ENCODE results near the gene PDE6C. TPM values are rescaled to one million over a fixed set of nuclear protein-coding genes. Genes with fewer than 3 reads are reported as not detected.

Gene PDE6C
- polyA plus RNA-seq, 1 of the 3 experiments (the other 2 are of a cell fraction), result not detected

GRCh38 chr10:93572606-93573005 is 39.7 kb upstream of the PDE6C start (continued):
- TF ChIP-seq, protein P1, sequence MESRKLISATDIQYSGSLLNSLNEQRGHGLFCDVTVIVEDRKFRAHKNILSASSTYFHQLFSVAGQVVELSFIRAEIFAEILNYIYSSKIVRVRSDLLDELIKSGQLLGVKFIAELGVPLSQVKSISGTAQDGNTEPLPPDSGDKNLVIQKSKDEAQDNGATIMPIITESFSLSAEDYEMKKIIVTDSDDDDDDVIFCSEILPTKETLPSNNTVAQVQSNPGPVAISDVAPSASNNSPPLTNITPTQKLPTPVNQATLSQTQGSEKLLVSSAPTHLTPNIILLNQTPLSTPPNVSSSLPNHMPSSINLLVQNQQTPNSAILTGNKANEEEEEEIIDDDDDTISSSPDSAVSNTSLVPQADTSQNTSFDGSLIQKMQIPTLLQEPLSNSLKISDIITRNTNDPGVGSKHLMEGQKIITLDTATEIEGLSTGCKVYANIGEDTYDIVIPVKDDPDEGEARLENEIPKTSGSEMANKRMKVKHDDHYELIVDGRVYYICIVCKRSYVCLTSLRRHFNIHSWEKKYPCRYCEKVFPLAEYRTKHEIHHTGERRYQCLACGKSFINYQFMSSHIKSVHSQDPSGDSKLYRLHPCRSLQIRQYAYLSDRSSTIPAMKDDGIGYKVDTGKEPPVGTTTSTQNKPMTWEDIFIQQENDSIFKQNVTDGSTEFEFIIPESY (IDR thresholded peaks at IDR 0.05; ENCODE audit: borderline replicate concordance, low read depth), result no peak

DNA sequence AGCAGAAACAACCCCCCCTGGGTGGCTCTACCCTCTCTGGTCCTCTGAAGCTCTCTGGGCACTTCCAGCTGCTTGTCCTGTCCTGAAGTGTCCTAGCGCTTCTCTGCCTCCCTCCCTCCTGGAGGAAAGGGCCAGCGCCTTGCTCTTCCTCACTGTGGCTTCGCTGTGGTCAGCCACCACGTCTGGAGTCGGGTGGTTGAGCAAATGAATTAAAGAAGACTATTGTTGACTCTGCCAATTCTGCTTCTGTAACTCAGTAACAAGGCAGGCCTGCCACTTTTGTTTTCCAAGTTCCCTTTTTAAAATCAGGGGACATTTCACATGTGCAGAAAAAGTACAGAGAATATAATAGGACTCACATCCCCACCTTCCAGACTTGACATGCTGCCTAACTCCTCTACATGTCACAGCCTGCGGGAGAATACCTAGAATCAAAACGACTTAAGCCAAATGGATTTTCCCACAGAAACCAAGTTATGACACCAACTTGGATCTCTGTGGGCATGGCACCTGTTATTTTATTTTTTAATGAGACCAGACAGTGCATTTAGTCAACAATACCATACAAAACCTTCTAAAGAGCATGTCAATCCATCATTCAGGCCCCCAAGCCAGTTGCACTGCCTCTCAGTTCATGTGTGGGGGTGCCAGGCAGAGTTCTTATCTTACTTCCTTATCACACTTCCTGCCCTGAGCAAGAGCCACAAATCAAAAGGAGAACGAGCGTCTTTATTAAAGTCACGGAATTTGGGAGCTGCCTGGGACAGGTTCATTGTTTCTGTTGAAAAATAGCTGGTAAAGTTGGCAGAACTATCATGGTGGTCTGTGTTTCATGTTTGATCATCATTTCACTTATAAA is 39.1 kb upstream of the PDE6C start:
- Histone ChIP-seq H3K9me2 (no peaks in the 10 kb centered on the region), H2AFZ (ENCODE audit: low read depth) (no peak overlapping the region), H3K36me3 (replicated peaks in 1 of 2; ENCODE audit: control insufficient read depth in 1 of 2, insufficient read depth in 2 of 2, low read length in 1 of 2) (no peaks in the 10 kb centered on the region), H3K9me3 (no peaks in the 10 kb centered on the region), H4K20me1 (ENCODE audit: insufficient read depth) (no peaks in the 10 kb centered on the region), H3K4me1 (ENCODE audit: control insufficient read depth in 1 of 2, insufficient read depth in 2 of 2, low read depth in 1 of 2, low read length in 1 of 2) (no peaks in the 10 kb centered on the region), H3K9ac (no peak overlapping the region), H3K79me2 (ENCODE audit: insufficient read depth) (no peaks in the 10 kb centered on the region), H3K27ac (ENCODE audit: low read depth in 2 of 2, low read length in 1 of 2) (no peak overlapping the region), H3K4me3 (ENCODE audit: low read depth in 2 of 2, low read length in 1 of 2) (no peak overlapping the region), H3K27me3 (ENCODE audit: insufficient read depth) (peaks cover 25% of the 10 kb centered on the region; the same call in 1 of the 2 replicates), H3F3A (replicated peaks; ENCODE audit: insufficient read depth) (no peaks in the 10 kb centered on the region), H3K4me2 (no peak overlapping the region)
- 50% methylated on average over 10 of the region's 10 CpGs for WGBS (ENCODE audit: low lambda C conversion rate)
- ChIA-PET CTCF (interaction anchor here (1.0 kb wide), 1 partner anchor 107 kb away, joined by 3 read pairs; no protein-coding TSS in a partner anchor), POLR2A (no interaction called here)
- DNase-seq, result no peak
- TF ChIP-seq, protein P2, sequence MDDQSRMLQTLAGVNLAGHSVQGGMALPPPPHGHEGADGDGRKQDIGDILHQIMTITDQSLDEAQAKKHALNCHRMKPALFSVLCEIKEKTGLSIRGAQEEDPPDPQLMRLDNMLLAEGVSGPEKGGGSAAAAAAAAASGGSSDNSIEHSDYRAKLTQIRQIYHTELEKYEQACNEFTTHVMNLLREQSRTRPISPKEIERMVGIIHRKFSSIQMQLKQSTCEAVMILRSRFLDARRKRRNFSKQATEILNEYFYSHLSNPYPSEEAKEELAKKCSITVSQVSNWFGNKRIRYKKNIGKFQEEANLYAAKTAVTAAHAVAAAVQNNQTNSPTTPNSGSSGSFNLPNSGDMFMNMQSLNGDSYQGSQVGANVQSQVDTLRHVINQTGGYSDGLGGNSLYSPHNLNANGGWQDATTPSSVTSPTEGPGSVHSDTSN (IDR thresholded peaks at IDR 0.05), result no peak
- TF ChIP-seq GATA2 (CRISPR knock-in tag; IDR thresholded peaks at IDR 0.05), result no peak
- TF ChIP-seq EP300 (IDR thresholded peaks at IDR 0.05; ENCODE audit: borderline replicate concordance in 1 of 2, low read depth in 1 of 2, low read length in 1 of 2), result no peak
- TF ChIP-seq, protein P3, sequence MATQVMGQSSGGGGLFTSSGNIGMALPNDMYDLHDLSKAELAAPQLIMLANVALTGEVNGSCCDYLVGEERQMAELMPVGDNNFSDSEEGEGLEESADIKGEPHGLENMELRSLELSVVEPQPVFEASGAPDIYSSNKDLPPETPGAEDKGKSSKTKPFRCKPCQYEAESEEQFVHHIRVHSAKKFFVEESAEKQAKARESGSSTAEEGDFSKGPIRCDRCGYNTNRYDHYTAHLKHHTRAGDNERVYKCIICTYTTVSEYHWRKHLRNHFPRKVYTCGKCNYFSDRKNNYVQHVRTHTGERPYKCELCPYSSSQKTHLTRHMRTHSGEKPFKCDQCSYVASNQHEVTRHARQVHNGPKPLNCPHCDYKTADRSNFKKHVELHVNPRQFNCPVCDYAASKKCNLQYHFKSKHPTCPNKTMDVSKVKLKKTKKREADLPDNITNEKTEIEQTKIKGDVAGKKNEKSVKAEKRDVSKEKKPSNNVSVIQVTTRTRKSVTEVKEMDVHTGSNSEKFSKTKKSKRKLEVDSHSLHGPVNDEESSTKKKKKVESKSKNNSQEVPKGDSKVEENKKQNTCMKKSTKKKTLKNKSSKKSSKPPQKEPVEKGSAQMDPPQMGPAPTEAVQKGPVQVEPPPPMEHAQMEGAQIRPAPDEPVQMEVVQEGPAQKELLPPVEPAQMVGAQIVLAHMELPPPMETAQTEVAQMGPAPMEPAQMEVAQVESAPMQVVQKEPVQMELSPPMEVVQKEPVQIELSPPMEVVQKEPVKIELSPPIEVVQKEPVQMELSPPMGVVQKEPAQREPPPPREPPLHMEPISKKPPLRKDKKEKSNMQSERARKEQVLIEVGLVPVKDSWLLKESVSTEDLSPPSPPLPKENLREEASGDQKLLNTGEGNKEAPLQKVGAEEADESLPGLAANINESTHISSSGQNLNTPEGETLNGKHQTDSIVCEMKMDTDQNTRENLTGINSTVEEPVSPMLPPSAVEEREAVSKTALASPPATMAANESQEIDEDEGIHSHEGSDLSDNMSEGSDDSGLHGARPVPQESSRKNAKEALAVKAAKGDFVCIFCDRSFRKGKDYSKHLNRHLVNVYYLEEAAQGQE (IDR thresholded peaks at IDR 0.05; ENCODE audit: low read depth, low read length), result no peak
- no peak for TF ChIP-seq YY1 (IDR thresholded peaks at IDR 0.05; ENCODE audit: low read depth)
- TF ChIP-seq RFX5 (IDR thresholded peaks at IDR 0.05; ENCODE audit: low read length), result no peak
- TF ChIP-seq IRF3 (IDR thresholded peaks at IDR 0.05; ENCODE audit: low read depth, low read length), result no peak
- no peak for TF ChIP-seq TCF12 (IDR thresholded peaks at IDR 0.05)
- TF ChIP-seq RXRA (IDR thresholded peaks at IDR 0.05; ENCODE audit: borderline replicate concordance, low read depth), result no peak
- TF ChIP-seq, protein P1 (IDR thresholded peaks at IDR 0.05; ENCODE audit: borderline replicate concordance, low read depth), result no peak
- no peak for TF ChIP-seq FOSL2 (IDR thresholded peaks at IDR 0.05; ENCODE audit: borderline replicate concordance, low read depth)
- TF ChIP-seq MEF2A (IDR thresholded peaks at IDR 0.05; ENCODE audit: borderline replicate concordance, low read depth), result no peak
- TF ChIP-seq, protein P4, sequence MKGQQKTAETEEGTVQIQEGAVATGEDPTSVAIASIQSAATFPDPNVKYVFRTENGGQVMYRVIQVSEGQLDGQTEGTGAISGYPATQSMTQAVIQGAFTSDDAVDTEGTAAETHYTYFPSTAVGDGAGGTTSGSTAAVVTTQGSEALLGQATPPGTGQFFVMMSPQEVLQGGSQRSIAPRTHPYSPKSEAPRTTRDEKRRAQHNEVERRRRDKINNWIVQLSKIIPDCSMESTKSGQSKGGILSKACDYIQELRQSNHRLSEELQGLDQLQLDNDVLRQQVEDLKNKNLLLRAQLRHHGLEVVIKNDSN (IDR thresholded peaks at IDR 0.05; ENCODE audit: borderline replicate concordance, low read depth), result no peak
- TF ChIP-seq FOXJ3 (CRISPR knock-in tag; IDR thresholded peaks at IDR 0.05), result no peak
- no peak for TF ChIP-seq RAD21 (IDR thresholded peaks at IDR 0.05; ENCODE audit: low read length)

Measured in SK-N-SH (cell line).